GM19438 (cell line): ENCODE data around the gene TXNL4A.

Source experiments
- ATAC-seq: cut with Tn5 transposase; IDR thresholded peaks from one replicate; pipeline ENCODE4 v1.9.1; 2021; ENCODE audit warnings: low read depth; ENCODE audit not compliant: unreplicated experiment

The TXNL4A gene

GRCh38 chr18:79937103-79937860, 51.1 kb downstream of the TXNL4A start:
- ATAC-seq = no peak

DNA sequence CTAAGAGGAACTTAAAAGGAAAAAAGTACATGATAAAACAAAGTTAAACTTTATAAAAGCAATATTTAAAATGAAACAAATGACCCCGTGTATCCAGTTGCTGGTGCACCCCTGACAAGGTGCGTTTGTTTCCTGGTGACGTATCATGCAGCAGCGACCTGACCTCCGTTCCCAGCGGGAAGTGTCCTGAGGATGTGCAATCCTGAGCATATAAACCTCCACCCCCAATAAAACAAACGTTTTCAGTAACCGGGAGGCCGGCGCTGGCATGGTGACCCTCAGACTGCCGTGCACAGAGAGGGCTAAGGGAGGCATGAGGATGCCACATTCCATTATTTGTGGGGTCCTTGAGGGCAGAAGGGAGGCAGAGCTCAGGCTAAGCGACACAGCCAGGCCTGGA, 51.7 kb downstream of the TXNL4A start:
- ATAC-seq = no peak

DNA sequence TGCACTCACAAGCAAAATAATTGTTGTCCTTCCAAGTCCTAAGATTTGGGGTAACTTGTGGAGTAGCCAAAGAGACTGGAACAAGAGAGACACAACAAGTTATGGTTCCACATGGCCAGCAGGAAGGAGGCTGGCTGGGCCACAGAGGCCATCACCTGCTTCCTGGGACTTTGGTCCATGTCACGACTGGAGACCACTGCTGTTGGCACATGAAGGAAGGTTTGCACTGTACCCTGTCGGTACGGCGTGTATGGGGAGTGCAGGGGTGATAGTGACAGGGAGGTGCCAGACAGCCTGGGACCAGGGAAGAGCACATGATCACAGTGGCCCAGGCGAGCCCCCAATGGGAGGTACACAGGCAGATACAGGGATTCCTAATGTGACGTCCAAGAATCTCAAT, 52.4 kb downstream of the TXNL4A start:
- no peak for ATAC-seq

DNA sequence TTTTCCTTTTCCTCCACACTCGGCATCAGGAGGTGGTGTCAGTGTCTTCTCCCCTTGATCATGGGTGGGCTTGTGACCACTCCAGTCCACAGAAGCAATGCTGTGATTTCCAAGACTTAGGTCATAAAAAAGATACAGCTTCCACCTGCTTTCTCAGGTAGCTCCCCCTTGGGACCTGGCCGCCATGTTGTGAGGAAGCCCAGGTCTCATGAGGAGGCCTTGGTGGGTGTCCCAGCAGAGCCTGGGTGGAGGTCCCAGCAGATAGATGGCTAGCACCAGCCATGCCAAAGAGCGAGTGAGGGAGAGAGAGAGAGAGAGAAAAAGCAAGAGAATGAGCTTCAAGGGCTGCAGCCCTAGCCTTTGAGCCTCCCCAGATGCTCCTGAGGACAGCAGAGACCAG, 52.9 kb downstream of the TXNL4A start:
- no peak for ATAC-seq

- no peak for ATAC-seq
Measured at GRCh38 chr18:79935098-79935480, 53.3 kb downstream of the TXNL4A start.

DNA sequence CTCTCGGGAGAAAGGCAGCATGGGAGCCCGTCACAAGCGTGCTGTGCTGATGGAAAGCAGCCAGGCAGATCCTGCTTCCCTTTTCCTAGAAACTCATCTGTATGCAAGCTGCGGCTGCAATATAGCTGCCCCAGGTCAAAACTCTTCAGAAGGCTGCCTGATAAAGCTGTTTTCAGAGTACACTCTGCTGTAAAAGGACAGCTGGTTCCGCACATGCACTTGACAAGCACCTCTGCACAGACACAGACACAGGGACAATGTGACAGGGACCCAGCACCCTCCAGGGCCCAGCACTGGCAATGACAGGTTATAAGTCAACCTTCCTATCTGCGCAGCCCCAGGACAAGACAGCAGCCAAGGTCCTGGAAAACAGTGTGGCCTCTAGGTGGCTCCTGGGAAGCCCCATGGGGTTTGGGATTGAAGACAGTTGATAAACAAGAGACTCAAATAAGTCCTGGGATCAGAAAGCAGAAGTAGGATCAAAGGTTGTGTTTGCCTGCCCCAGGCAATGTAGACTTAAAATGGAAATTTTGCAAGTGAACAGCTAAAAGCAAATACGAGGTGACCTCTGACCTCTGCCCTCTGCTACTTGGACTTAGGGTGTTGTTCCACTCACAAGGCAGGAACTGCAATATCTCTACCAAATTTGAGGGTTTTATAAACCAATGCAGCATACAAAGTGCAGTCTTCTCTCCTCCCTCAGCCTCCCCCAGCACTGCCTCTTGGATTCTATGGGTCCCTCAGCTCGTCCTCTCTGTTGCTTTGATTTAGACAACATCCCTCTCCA, 53.9 kb downstream of the TXNL4A start:
- ATAC-seq = no peak

- ATAC-seq = no peak
Measured at GRCh38 chr18:79933765-79934164, 54.6 kb downstream of the TXNL4A start.

DNA sequence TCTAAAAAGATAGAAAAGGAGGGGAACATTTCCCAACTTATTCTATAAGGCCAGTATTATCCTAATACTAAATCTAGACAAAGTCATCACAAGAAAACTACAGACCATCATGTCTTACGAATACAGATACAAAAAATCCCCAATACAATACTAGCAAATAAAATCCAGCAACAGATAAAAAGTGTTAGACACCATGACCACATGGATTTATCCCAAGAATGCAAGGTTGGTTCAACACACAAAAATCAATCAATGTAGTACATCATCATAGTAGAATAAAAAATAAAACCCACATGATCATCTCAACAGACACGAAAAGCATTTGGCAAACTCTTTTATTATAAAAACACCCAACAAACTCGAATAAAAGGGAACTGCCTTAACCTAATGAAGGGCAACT, 55.5 kb downstream of the TXNL4A start:
- no peak for ATAC-seq

DNA sequence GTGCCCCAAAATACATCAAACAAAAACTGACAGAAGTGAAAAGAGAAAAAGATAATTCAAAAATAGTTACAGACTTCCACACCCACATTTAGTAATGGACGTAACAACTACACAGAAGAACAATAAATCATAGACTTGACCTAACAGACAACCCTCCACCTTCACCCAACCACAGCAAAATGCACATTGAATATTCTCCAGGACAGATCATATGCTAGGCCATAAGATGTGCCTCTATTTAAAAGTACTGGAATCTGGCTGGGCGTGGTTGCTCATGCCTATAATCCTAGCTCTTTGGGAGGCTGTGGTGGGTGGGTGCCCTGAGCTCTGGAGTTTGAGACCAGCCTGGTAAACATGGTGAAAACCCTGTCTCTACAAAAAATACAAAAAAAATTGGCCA, 56.9 kb downstream of the TXNL4A start:
- ATAC-seq = no peak

DNA sequence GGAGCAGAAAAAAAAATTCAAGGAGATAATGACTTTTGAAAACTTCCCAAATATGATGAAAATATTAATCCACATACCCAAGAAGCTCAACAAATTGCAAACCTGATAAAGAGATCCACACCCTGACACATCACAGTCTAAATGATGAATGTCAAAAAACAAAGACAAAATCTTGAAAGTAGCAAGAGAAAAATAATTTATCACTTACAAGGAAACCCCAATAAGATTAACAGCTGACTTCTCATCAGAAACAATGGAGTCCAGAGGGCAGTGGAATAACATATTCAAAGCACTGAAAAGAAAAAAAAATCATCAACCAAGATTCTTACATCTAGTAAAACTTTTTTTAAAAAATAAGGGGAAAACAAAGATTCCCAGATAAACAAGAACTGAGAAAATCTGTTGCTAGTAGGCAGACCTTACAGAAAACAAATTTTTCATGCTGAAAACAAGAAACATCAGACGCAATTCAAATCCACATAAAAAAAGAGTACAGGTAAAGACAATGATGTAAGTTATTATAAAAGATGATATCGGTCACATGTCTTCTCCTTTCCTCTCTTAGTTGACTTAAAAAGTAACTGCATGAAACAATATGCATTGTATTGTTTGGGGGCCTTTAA, 58.2 kb downstream of the TXNL4A start:
- ATAC-seq = no peak

DNA sequence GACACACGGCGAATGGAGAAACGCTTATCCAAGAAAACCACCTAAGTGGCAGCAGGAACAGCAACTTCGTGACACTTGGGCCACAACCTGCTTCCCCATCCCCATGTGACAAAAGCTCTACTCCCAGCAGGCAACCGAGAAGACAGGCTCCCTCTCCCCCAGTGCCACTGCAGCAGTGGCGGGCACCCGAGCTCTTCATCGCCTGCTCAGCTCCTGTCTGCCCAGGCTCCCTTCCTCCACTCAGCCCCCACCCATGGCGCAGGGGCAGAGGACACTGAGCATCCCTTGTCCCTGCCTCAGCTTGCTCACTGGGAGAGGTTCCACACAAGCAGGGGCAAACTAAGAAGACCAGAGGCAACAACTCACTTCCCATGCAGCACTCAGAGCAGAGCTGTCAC, 59.8 kb downstream of the TXNL4A start:
- no peak for ATAC-seq

- no peak for ATAC-seq
Measured at GRCh38 chr18:79927607-79928562, 60.5 kb downstream of the TXNL4A start.

DNA sequence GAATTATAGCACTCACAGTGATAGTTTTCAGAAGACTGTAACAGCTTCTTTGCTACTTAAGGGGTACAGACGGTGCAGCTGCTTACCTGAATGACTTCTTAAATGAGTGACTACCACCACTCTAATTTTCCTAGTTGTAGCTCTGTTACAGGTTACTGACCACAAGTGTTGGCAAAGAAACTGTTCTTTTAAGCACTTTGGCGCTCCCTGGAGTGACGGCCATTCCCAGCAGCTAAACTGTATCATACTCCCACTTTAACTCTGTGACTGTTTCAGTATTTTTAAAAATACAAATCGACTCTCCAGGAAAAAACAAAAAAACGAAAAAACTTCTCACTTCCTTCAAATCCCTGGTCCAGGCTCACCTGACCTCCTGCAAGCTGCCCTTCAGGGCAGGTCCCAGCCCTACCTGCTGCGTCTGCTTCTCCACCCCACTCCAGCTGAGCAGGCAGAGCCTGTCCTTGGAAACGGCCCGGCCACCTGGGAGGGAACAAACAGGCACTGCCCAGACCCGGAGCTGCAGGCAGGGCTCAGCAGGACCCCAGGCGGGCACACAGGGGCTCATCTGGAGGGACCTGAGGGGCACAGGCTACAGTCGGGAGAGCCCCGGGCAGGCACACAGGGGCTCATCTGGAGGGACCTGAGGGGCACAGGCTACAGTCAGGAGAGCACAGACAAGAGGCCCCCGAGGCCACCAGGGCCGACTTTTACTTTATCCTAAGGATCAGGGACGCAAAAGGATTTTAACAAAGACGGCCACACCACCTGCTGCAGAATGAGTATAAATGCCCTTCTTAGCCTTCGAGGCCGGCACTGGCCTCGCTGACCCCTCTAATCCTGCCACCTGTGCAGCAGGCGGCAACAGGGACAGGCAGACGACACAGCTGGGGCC, 61.4 kb downstream of the TXNL4A start:
- no peak for ATAC-seq

GRCh38 chr18:79926306-79926705, 62.1 kb downstream of the TXNL4A start:
- ATAC-seq = no peak

DNA sequence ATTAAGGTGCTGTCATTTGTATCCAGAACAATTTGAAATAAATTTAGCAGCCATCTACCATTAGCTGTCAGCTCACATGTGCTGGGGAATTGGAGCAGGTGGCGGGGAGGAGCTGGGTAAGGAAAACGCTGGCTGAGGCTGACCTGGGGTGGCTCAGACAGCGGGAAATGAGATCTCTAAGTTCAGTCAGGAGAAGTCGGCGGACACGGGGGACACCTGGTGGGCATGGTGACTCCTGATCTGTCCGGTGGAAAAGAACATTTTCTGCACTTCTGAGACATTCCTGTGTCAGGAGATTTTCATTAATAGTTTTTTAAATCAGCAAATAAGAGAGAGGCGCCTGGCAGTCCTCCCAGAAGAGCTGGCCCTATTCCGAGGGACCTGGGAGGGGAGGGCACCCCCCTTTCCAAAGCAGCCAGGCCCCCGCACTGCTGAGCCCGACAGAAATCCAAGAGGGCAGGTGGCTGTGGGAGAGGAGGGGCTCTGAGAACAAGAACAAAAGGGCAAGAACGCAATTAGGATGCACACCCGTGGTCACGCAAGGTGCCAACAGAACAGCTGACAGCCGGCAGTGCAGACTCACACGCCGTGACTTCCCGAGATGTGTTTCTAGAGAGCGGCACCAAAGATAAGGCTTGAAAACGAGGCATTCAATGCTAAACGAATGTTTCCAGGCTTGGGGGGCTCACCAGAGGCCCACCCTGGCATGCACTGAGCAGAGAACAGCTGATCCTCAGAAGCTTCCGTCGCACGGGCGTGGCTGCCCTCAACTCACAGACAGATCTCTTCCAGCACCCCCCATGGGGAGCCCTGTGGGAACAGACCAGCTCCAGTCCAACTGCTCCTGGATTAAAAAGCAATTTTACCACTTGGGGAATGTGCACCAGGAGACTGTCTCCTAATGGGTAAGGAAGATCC, 63.3 kb downstream of the TXNL4A start:
- ATAC-seq = no peak

GRCh38 chr18:79923896-79924585, 64.3 kb downstream of the TXNL4A start:
- ATAC-seq = no peak

DNA sequence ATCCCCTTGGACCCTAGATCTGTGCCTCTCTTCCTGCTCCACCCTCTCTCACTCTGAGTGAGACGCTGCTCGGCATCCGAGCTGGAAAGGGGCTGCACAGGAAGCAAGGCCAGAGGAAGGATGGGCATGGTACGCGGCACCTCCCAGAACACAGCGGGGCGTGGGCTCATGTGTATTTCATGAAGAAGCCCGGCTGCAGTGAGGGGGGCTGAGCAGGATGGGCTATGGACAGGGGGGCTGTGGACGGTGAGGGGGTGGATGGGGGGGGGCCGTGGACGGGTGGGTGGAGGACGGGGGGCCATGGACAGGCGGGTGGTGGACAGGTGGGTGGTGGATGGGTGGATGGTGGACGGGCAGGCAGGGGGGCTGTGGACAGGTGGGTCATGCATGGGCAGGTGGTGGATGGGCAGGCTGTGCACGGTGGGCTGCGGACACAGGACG, 65.4 kb downstream of the TXNL4A start:
- ATAC-seq = no peak
